Activated CD8-positive, alpha-beta T cell treated with anti-CD3 and anti-CD28 coated beads, Interleukin-2, amount 10 ng/mL, durations not matched to agents 7 days and 5 days (primary cell): ENCODE data around the gene OR2B6. TPM values are rescaled to one million over a fixed set of nuclear protein-coding genes. Genes with fewer than 3 reads are reported as not detected.
"Not testable (repeated sequence)": the region's sequence is repeated elsewhere in the genome, so short reads cannot be mapped to it uniquely, and the experiment has no call there.

ENCODE experiments used
- ATAC-seq: fragments of 150-1000 bp; cut with Tn5 transposase; one replicate; pipeline ENCODE4 v1.10.0; 2021; ENCODE audit warnings: moderate library complexity
- CTCF ChIA-PET: fragments of 350-600 bp; sonication (Branson Sonifier 250); formaldehyde crosslinking; loops from one replicate; lab custom pipeline; 2021; ENCODE audit warnings: antibody characterized with exemption; lab: Charles Lee
- POLR2A ChIA-PET: fragments of 350-600 bp; sonication (Branson Sonifier 250); formaldehyde crosslinking; loops from one replicate; lab custom pipeline; 2021; ENCODE audit warnings: antibody characterized with exemption; lab: Charles Lee
- DNase-seq: peaks from one replicate; pipeline ENCODE4 v3.0.0-alpha.2; 2020
- H3K27ac Mint-ChIP-seq: one replicate; pipeline ENCODE4 v1.8.0; 2021; ENCODE audit warnings: mild to moderate bottlenecking, mixed read lengths
- H3K27me3 Mint-ChIP-seq: one replicate; pipeline ENCODE4 v1.8.0; 2021; ENCODE audit warnings: low read depth, mixed read lengths
- H3K36me3 Mint-ChIP-seq: one replicate; pipeline ENCODE4 v1.8.0; 2021; ENCODE audit warnings: low read depth, mixed read lengths
- H3K4me1 Mint-ChIP-seq: one replicate; pipeline ENCODE4 v1.8.0; 2021; ENCODE audit warnings: low read depth, mixed read lengths
- H3K4me3 Mint-ChIP-seq: one replicate; pipeline ENCODE4 v1.8.0; 2021; ENCODE audit warnings: mild to moderate bottlenecking, mixed read lengths
- H3K9me3 Mint-ChIP-seq: one replicate; pipeline ENCODE4 v1.8.0; 2022; ENCODE audit warnings: mixed read lengths; ENCODE audit not compliant: insufficient read depth
- total RNA-seq, 2 experiments: library from RNA; stranded (reverse); gene quantifications; one replicate each; pipeline ENCODE4 v1.2.3, GENCODE V29; 2021

Gene OR2B6
- not detected for total RNA-seq

- no peak within 1 kb of the TSS for H3K27ac Mint-ChIP-seq
Measured at GRCh38 chr6:27956941-27957340, at the start of gene OR2B6. TSS of gene OR2B6 (plus strand) at chr6:27957241. CDS start at chr6:27957241, 0 bp downstream.

GRCh38 chr6:27908017-27908416 lies 49.0 kb upstream of the OR2B6 start:
- POLR2A ChIA-PET: interaction anchor here (0.6 kb wide), 1 partner anchor 741 kb away, joined by 3 read pairs; no protein-coding TSS in a partner anchor
- Mint-ChIP-seq H3K27ac (no peak overlapping the region), H3K36me3 (no peaks in the 10 kb centered on the region), H3K27me3 (peaks cover 31% of the 10 kb centered on the region), H3K9me3 (no peaks in the 10 kb centered on the region), H3K4me1 (no peaks in the 10 kb centered on the region), H3K4me3 (no peak overlapping the region)
- CTCF ChIA-PET: interaction anchor here (1.5 kb wide), 1 partner anchor 448 kb away, joined by 4 read pairs; no protein-coding TSS in a partner anchor
- ATAC-seq (no peak), DNase-seq (no peak)

More at GRCh38 chr6:27956941-27957340, at the start of gene OR2B6:
- DNase-seq: no peak
- H3K9me3 Mint-ChIP-seq: no peaks in the 10 kb centered on the region
- POLR2A ChIA-PET: no interaction called here
- H3K4me3 Mint-ChIP-seq: no peak within 1 kb of the TSS
- H3K36me3 Mint-ChIP-seq: no peaks in the 10 kb centered on the region
- no peaks in the 10 kb centered on the region for H3K4me1 Mint-ChIP-seq
- CTCF ChIA-PET: no interaction called here
- peaks cover 33% of the 10 kb centered on the region for H3K27me3 Mint-ChIP-seq
- no peak for ATAC-seq

GRCh38 chr6:27911956-27912446 lies 45.0 kb upstream of the OR2B6 start, which contains the start of gene OR2B2:
TSS of gene OR2B2 (minus strand) at chr6:27912396. CDS start at chr6:27912319, 77 bp downstream.
- H3K4me3 Mint-ChIP-seq: no peak within 1 kb of the TSS
- DNase-seq: no peak
- H3K27me3 Mint-ChIP-seq: peaks cover 35% of the 10 kb centered on the region
- H3K27ac Mint-ChIP-seq: no peak within 1 kb of the TSS
- H3K9me3 Mint-ChIP-seq: no peaks in the 10 kb centered on the region
- H3K36me3 Mint-ChIP-seq: no peaks in the 10 kb centered on the region
- ATAC-seq: no peak
- H3K4me1 Mint-ChIP-seq: no peaks in the 10 kb centered on the region
- ChIA-PET CTCF (no interaction called here), POLR2A (no interaction called here)

- H3K27me3 Mint-ChIP-seq: peaks cover 24% of the 10 kb centered on the region
- CTCF ChIA-PET: no interaction called here
- H3K36me3 Mint-ChIP-seq: no peaks in the 10 kb centered on the region
Measured at GRCh38 chr6:27922949-27923348, 34.1 kb upstream of the OR2B6 start.

GRCh38 chr6:27924179-27924578 lies 32.9 kb upstream of the OR2B6 start:
- Mint-ChIP-seq H3K27ac (no peak overlapping the region), H3K36me3 (no peaks in the 10 kb centered on the region), H3K4me3 (no peak overlapping the region), H3K9me3 (no peaks in the 10 kb centered on the region), H3K4me1 (no peaks in the 10 kb centered on the region), H3K27me3 (peaks cover 26% of the 10 kb centered on the region)
- DNase-seq: no peak
- ChIA-PET POLR2A (no interaction called here), CTCF (no interaction called here)
- no peak for ATAC-seq

More at GRCh38 chr6:27922949-27923348, 34.1 kb upstream of the OR2B6 start:
- DNase-seq: no peak
- H3K4me3 Mint-ChIP-seq: no peak overlapping the region
- no peak overlapping the region for H3K27ac Mint-ChIP-seq
- H3K9me3 Mint-ChIP-seq: no peaks in the 10 kb centered on the region
- POLR2A ChIA-PET: no interaction called here
- ATAC-seq: no peak
- H3K4me1 Mint-ChIP-seq: no peaks in the 10 kb centered on the region

- H3K9me3 Mint-ChIP-seq, H3K36me3 Mint-ChIP-seq, CTCF ChIA-PET: not testable (repeated sequence)
Measured at GRCh38 chr6:27928041-27928440, 29.0 kb upstream of the OR2B6 start.

GRCh38 chr6:27929930-27930329 lies 27.1 kb upstream of the OR2B6 start:
- ATAC-seq, H3K4me1 Mint-ChIP-seq, H3K4me3 Mint-ChIP-seq, CTCF ChIA-PET, H3K36me3 Mint-ChIP-seq, H3K9me3 Mint-ChIP-seq, H3K27ac Mint-ChIP-seq, DNase-seq, POLR2A ChIA-PET: not testable (repeated sequence)
- peaks cover 22% of the 10 kb centered on the region for H3K27me3 Mint-ChIP-seq

More at GRCh38 chr6:27928041-27928440, 29.0 kb upstream of the OR2B6 start:
- H3K27ac Mint-ChIP-seq, H3K4me3 Mint-ChIP-seq, DNase-seq, H3K4me1 Mint-ChIP-seq, POLR2A ChIA-PET, ATAC-seq: not testable (repeated sequence)
- peaks cover 27% of the 10 kb centered on the region for H3K27me3 Mint-ChIP-seq

- H3K9me3 Mint-ChIP-seq: no peaks in the 10 kb centered on the region
- POLR2A ChIA-PET: no interaction called here
Measured at GRCh38 chr6:27931209-27931608, 25.8 kb upstream of the OR2B6 start.

GRCh38 chr6:27940766-27941165 lies 16.3 kb upstream of the OR2B6 start:
- Mint-ChIP-seq H3K27me3 (peaks cover 24% of the 10 kb centered on the region), H3K4me1 (no peaks in the 10 kb centered on the region), H3K27ac (no peak overlapping the region), H3K9me3 (no peaks in the 10 kb centered on the region), H3K36me3 (no peaks in the 10 kb centered on the region), H3K4me3 (no peak overlapping the region)
- ATAC-seq: no peak
- ChIA-PET POLR2A (no interaction called here), CTCF (no interaction called here)
- DNase-seq: no peak

More at GRCh38 chr6:27931209-27931608, 25.8 kb upstream of the OR2B6 start:
- CTCF ChIA-PET: no interaction called here
- H3K27ac Mint-ChIP-seq: no peak overlapping the region
- peaks cover 20% of the 10 kb centered on the region for H3K27me3 Mint-ChIP-seq
- DNase-seq (no peak), ATAC-seq (no peak)
- no peaks in the 10 kb centered on the region for H3K36me3 Mint-ChIP-seq
- H3K4me3 Mint-ChIP-seq: no peak overlapping the region
- no peaks in the 10 kb centered on the region for H3K4me1 Mint-ChIP-seq

- H3K4me1 Mint-ChIP-seq, DNase-seq, H3K27ac Mint-ChIP-seq, H3K4me3 Mint-ChIP-seq, ATAC-seq, H3K36me3 Mint-ChIP-seq, H3K9me3 Mint-ChIP-seq, CTCF ChIA-PET, POLR2A ChIA-PET: not testable (repeated sequence)
- H3K27me3 Mint-ChIP-seq: peaks cover 31% of the 10 kb centered on the region
Measured at GRCh38 chr6:27943072-27943471, 14.0 kb upstream of the OR2B6 start.

- H3K4me3 Mint-ChIP-seq: no peak overlapping the region
- H3K27me3 Mint-ChIP-seq: peaks cover 24% of the 10 kb centered on the region
- H3K4me1 Mint-ChIP-seq: no peaks in the 10 kb centered on the region
- no peak for ATAC-seq
- no peaks in the 10 kb centered on the region for H3K36me3 Mint-ChIP-seq
- POLR2A ChIA-PET: no interaction called here
- CTCF ChIA-PET: no interaction called here
- no peak for DNase-seq
- H3K27ac Mint-ChIP-seq: no peak overlapping the region
- H3K9me3 Mint-ChIP-seq: no peaks in the 10 kb centered on the region
Measured at GRCh38 chr6:27948237-27948636, 8.8 kb upstream of the OR2B6 start.

GRCh38 chr6:27951040-27951439 lies 6.0 kb upstream of the OR2B6 start:
- ChIA-PET POLR2A (no interaction called here), CTCF (no interaction called here)
- ATAC-seq (no peak), DNase-seq (no peak)
- H3K4me3 Mint-ChIP-seq: no peak overlapping the region
- H3K9me3 Mint-ChIP-seq: no peaks in the 10 kb centered on the region
- H3K27me3 Mint-ChIP-seq: peaks cover 31% of the 10 kb centered on the region
- H3K27ac Mint-ChIP-seq: no peak overlapping the region
- no peaks in the 10 kb centered on the region for H3K36me3 Mint-ChIP-seq
- H3K4me1 Mint-ChIP-seq: no peaks in the 10 kb centered on the region

- no peak for ATAC-seq
- Mint-ChIP-seq H3K9me3 (no peaks in the 10 kb centered on the region), H3K27ac (no peak overlapping the region), H3K36me3 (no peaks in the 10 kb centered on the region), H3K4me3 (no peak overlapping the region), H3K27me3 (peaks cover 29% of the 10 kb centered on the region), H3K4me1 (no peaks in the 10 kb centered on the region)
- CTCF ChIA-PET: no interaction called here
- DNase-seq: no peak
- POLR2A ChIA-PET: no interaction called here
Measured at GRCh38 chr6:27957516-27957915, 475 bp downstream of the OR2B6 start.
